ENCODE data around the gene CHCHD6.

The CHCHD6 gene

DNA sequence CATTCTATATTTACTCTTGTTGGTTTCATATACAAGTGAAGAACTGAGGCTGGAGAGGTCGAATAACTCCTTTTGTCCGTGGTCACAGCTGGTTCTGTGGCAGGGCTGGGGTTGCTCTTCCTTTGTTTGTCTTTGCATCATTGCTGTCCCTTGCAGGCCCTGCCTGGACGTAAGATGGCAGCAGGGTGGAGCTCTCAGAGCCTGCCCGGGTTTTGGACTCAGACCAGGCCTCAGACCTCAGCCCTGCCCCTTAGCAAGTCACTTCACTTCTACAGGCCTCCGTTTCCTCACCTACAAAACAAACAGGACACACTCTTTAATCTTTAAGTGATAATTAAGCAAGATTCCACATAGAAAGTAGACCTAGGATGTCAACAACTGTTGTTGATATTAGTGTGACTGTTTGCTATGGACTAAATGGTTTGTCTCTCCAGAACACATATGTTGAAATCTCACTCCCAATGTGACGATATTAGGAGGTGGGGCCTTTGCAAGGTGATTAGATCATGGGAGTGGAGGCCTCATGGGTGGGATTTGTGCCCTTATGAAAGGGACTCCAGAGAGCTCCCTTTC is 213.3 kb downstream of the CHCHD6 start:
- no peak for TF ChIP-seq EZH2 (IDR thresholded peaks at IDR 0.05; ENCODE audit: borderline replicate concordance, low read depth, low read length, severe bottlenecking)
- TF ChIP-seq, protein P1, sequence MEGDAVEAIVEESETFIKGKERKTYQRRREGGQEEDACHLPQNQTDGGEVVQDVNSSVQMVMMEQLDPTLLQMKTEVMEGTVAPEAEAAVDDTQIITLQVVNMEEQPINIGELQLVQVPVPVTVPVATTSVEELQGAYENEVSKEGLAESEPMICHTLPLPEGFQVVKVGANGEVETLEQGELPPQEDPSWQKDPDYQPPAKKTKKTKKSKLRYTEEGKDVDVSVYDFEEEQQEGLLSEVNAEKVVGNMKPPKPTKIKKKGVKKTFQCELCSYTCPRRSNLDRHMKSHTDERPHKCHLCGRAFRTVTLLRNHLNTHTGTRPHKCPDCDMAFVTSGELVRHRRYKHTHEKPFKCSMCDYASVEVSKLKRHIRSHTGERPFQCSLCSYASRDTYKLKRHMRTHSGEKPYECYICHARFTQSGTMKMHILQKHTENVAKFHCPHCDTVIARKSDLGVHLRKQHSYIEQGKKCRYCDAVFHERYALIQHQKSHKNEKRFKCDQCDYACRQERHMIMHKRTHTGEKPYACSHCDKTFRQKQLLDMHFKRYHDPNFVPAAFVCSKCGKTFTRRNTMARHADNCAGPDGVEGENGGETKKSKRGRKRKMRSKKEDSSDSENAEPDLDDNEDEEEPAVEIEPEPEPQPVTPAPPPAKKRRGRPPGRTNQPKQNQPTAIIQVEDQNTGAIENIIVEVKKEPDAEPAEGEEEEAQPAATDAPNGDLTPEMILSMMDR (IDR thresholded peaks at IDR 0.05; ENCODE audit: borderline replicate concordance, extremely low read depth, low read length, poor library complexity, severe bottlenecking): no peak
- no peaks in the 10 kb centered on the region for H3K9me3 ChIP-seq (ENCODE audit: insufficient read depth, low read length, severe bottlenecking)
- no peak overlapping the region for H3K4me2 ChIP-seq (ENCODE audit: insufficient read depth, low read length)
- H3K4me1 ChIP-seq (ENCODE audit: insufficient read depth, low read length): peaks cover 7% of the 10 kb centered on the region
- no peak overlapping the region for H2AFZ ChIP-seq (ENCODE audit: low read depth, low read length)
- no peaks in the 10 kb centered on the region for H3K27me3 ChIP-seq (ENCODE audit: insufficient read depth, low read length, poor library complexity)
- DNase-seq (no peak), ATAC-seq (ENCODE audit: insufficient read depth, low read depth) (no peak)
- peaks cover 5% of the 10 kb centered on the region; the same call in 1 of the 2 replicates for H4K20me1 ChIP-seq (ENCODE audit: insufficient read depth, low read length)
- H3K79me2 ChIP-seq (ENCODE audit: insufficient read depth, low read length): no peaks in the 10 kb centered on the region
- H3K36me3 ChIP-seq (ENCODE audit: insufficient read depth, low read length): peaks cover 29% of the 10 kb centered on the region
- no peak overlapping the region for H3K27ac ChIP-seq (ENCODE audit: low read length)
- H3K9ac ChIP-seq (ENCODE audit: low read depth, low read length): no peak overlapping the region
- no peak overlapping the region for H3K4me3 ChIP-seq (ENCODE audit: low read depth in 1 of 2, low read length in 2 of 2)

- no peak for ATAC-seq (ENCODE audit: insufficient read depth, low read depth)
- Histone ChIP-seq H3K4me3 (ENCODE audit: low read depth in 1 of 2, low read length in 2 of 2) (no peak overlapping the region), H3K4me2 (ENCODE audit: insufficient read depth, low read length) (no peak overlapping the region), H2AFZ (ENCODE audit: low read depth, low read length) (no peak overlapping the region), H3K79me2 (ENCODE audit: insufficient read depth, low read length) (no peaks in the 10 kb centered on the region), H3K27me3 (ENCODE audit: insufficient read depth, low read length, poor library complexity) (no peaks in the 10 kb centered on the region), H3K4me1 (ENCODE audit: insufficient read depth, low read length) (no peaks in the 10 kb centered on the region), H3K9me3 (ENCODE audit: insufficient read depth, low read length, severe bottlenecking) (no peaks in the 10 kb centered on the region), H3K36me3 (ENCODE audit: insufficient read depth, low read length) (peaks cover 31% of the 10 kb centered on the region), H3K27ac (ENCODE audit: low read length) (no peak overlapping the region), H3K9ac (ENCODE audit: low read depth, low read length) (no peak overlapping the region), H4K20me1 (ENCODE audit: insufficient read depth, low read length) (no peaks in the 10 kb centered on the region; the same call in 1 of the 2 replicates)
- TF ChIP-seq, protein P1 (IDR thresholded peaks at IDR 0.05; ENCODE audit: borderline replicate concordance, extremely low read depth, low read length, poor library complexity, severe bottlenecking): no peak
- TF ChIP-seq EZH2 (IDR thresholded peaks at IDR 0.05; ENCODE audit: borderline replicate concordance, low read depth, low read length, severe bottlenecking): no peak
- DNase-seq: no peak
These were observed 214.3 kb downstream of the CHCHD6 start for GRCh38 chr3:126918355-126918821.

DNA sequence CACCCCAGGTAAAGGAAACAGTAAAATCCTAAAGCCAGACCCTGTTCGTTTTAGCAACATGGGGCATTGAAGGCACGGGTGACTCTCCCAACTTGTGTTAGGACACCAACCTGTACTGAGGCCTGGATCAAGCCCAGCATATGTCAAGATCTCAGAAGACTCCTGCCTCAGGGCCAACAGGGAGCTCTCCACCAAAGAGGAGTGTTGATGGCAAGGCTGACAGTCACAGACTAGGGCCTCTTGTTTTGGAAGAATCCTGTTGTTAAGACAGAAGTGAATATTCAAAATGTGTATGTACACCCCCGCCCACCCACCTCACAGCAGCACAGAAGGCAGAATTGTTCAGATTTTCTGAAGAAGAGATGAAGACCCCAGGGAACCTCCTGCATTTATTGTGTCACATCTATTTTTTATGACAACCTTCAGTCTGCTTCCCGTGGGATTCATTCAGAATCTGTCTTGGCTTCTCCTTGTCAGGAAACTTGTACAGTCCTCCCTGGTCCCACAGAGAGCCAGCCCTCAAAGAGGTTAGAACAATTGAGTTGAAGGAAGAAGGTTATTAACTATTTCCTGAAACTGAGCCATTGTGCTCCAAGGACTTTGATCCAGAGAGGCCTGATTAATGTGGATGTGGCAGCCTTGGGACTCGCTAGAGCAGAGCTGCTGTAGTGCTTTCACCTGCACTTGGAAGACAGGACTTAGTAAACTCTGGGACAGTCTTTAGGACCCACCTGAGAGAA is 217.2 kb downstream of the CHCHD6 start:
- no peaks in the 10 kb centered on the region for H4K20me1 ChIP-seq (ENCODE audit: insufficient read depth, low read length)
- H3K9ac ChIP-seq (ENCODE audit: low read depth, low read length): no peak overlapping the region
- DNase-seq (no peak), ATAC-seq (ENCODE audit: insufficient read depth, low read depth) (no peak)
- H3K4me3 ChIP-seq (ENCODE audit: low read depth in 1 of 2, low read length in 2 of 2): no peak overlapping the region
- peaks cover 17% of the 10 kb centered on the region; the same call in 1 of the 2 replicates for H3K36me3 ChIP-seq (ENCODE audit: insufficient read depth, low read length)
- no peak overlapping the region for H3K27ac ChIP-seq (ENCODE audit: low read length)
- H3K79me2 ChIP-seq (ENCODE audit: insufficient read depth, low read length): no peaks in the 10 kb centered on the region
- no peaks in the 10 kb centered on the region for H3K9me3 ChIP-seq (ENCODE audit: insufficient read depth, low read length, severe bottlenecking)
- H2AFZ ChIP-seq (ENCODE audit: low read depth, low read length): no peak overlapping the region
- H3K4me1 ChIP-seq (ENCODE audit: insufficient read depth, low read length): no peaks in the 10 kb centered on the region
- no peak overlapping the region for H3K4me2 ChIP-seq (ENCODE audit: insufficient read depth, low read length)
- no peak for TF ChIP-seq EZH2 (IDR thresholded peaks at IDR 0.05; ENCODE audit: borderline replicate concordance, low read depth, low read length, severe bottlenecking)
- TF ChIP-seq, protein P1 (IDR thresholded peaks at IDR 0.05; ENCODE audit: borderline replicate concordance, extremely low read depth, low read length, poor library complexity, severe bottlenecking): no peak
- H3K27me3 ChIP-seq (ENCODE audit: insufficient read depth, low read length, poor library complexity): no peaks in the 10 kb centered on the region

All from DND-41 (cell line).